Epithelial cell of esophagus (primary cell): ENCODE data around the gene CDHR3.
A peak's percentile ranks its signal among the peaks of the same experiment; 100 is the strongest.
"Not testable (repeated sequence)": the region's sequence is repeated elsewhere in the genome, so short reads cannot be mapped to it uniquely, and the experiment has no call there.

Experiments used
- DNase-seq: peaks from one replicate; pipeline ENCODE4 v3.0.0; 2010; ENCODE audit warnings: low read depth
- H3K4me3 ChIP-seq: 2 replicates; pipeline ENCODE4 v1.5.1; 2011; ENCODE audit warnings: mild to moderate bottlenecking, low read length, control low read depth
- CTCF ChIP-seq: IDR thresholded peaks from 2 replicates; pipeline ENCODE4 v1.5.1; 2011; ENCODE audit warnings: low read depth, mild to moderate bottlenecking, low read length, control low read depth, inconsistent platforms; ENCODE audit not compliant: insufficient read depth; ENCODE audit errors: missing control alignments

The CDHR3 gene

GRCh38 chr7:106006906-106007305 is 43.8 kb downstream of the CDHR3 start:
- TF ChIP-seq CTCF, result no peak
- no peak for DNase-seq
- no peak overlapping the region for H3K4me3 ChIP-seq

- not testable (repeated sequence) for DNase-seq
Observed at GRCh38 chr7:106007796-106008195, 44.7 kb downstream of the CDHR3 start.

GRCh38 chr7:106009503-106010226 is 46.6 kb downstream of the CDHR3 start:
- TF ChIP-seq CTCF, result peak; percentile 73
- peak; percentile 97 for DNase-seq
- H3K4me3 ChIP-seq, result no peak overlapping the region

More at GRCh38 chr7:106007796-106008195, 44.7 kb downstream of the CDHR3 start:
- H3K4me3 ChIP-seq, result not testable (repeated sequence)

GRCh38 chr7:106010331-106010730 is 47.3 kb downstream of the CDHR3 start:
- no peak overlapping the region for H3K4me3 ChIP-seq
- DNase-seq, result peak; percentile 68
- no peak for TF ChIP-seq CTCF

GRCh38 chr7:106010866-106011265 is 47.8 kb downstream of the CDHR3 start:
- DNase-seq, result no peak
- no peak for TF ChIP-seq CTCF
- H3K4me3 ChIP-seq, result no peak overlapping the region

- no peak for TF ChIP-seq CTCF
- DNase-seq, result no peak
Observed at GRCh38 chr7:106012184-106012583, 49.1 kb downstream of the CDHR3 start.

GRCh38 chr7:106012935-106013439 is 49.9 kb downstream of the CDHR3 start:
- no peak overlapping the region for H3K4me3 ChIP-seq
- no peak for TF ChIP-seq CTCF
- no peak for DNase-seq

More at GRCh38 chr7:106012184-106012583, 49.1 kb downstream of the CDHR3 start:
- no peak overlapping the region for H3K4me3 ChIP-seq
